Transverse colon (tissue), 4 donors: Measurements from ENCODE around the gene ARHGAP42.

Source experiments
- CTCF ChIP-seq, 5 experiments: fragments of 200-600 bp in 3 of 5; fragments of 450-650 bp in 2 of 5; sonication (generic) in 3 of 5; IDR thresholded peaks; 1 replicate in 2 of 5; 2 replicates in 3 of 5; pipeline ENCODE4 v1.5.1; 2016 to 2017; ENCODE audit warnings: antibody characterized with exemption in 5 of 5, inconsistent platforms in 3 of 5, mild to moderate bottlenecking in 2 of 5, moderate library complexity in 1 of 5
- EP300 ChIP-seq: sonication (generic); formaldehyde crosslinking; IDR thresholded peaks from one replicate; pipeline ENCODE4 v1.6.1; 2017; ENCODE audit warnings: antibody characterized with exemption, low read depth
- POLR2A ChIP-seq: fragments of 450-650 bp; IDR thresholded peaks from one replicate; pipeline ENCODE4 v1.6.1; 2016; ENCODE audit warnings: antibody characterized with exemption, mild to moderate bottlenecking, moderate library complexity
- POLR2AphosphoS5 ChIP-seq, 3 donors: sonication (generic); formaldehyde crosslinking; IDR thresholded peaks; one replicate each; pipeline ENCODE4 v1.6.1; 2016; ENCODE audit warnings: antibody characterized with exemption in 3 of 3

GRCh38 chr11:100640646-100641045 lies 46.4 kb upstream of the ARHGAP42 start:
- TF ChIP-seq CTCF (IDR thresholded peaks at IDR 0.05) (no peak), EP300 (no peak), POLR2AphosphoS5 (IDR thresholded peaks at IDR 0.05) (no peak), POLR2A (no peak)
